H1 (cell line): ENCODE data around the gene APOM. TPM values are rescaled to one million over a fixed set of nuclear protein-coding genes. Genes with fewer than 3 reads are reported as not detected.

Experiments
- ATF2 ChIP-seq: IDR thresholded peaks from 2 replicates; pipeline ENCODE4 v1.6.1; 2012; ENCODE audit warnings: low read length, inconsistent platforms
- PHF8 ChIP-seq: fragments of 200-600 bp; sonication (generic); conservative IDR thresholded peaks from 2 replicates; pipeline ENCODE4 v1.7.1; 2012; ENCODE audit warnings: low read depth, mild to moderate bottlenecking, inconsistent platforms, low read length, moderate library complexity
- POU5F1 ChIP-seq: IDR thresholded peaks from 2 replicates; pipeline ENCODE4 v1.6.1; 2011; ENCODE audit warnings: low read depth, mild to moderate bottlenecking, low read length, moderate library complexity
- polyA plus RNA-seq, 7 experiments: library from polyadenylated mRNA; depleted of rRNA in 3 of 7; stranded (reverse) in 5 of 7; unstranded in 2 of 7; fragments of >200 nt in 5 of 7; fragments of 200-250 nt in 2 of 7; gene quantifications; 1 replicate in 5 of 7; 2 replicates in 1 of 7; 4 replicates in 1 of 7; pipeline versions ENCODE4 v1.2.1 to v1.2.3, GENCODE V29; 2011 to 2013; ENCODE audit warnings: missing spikeins in 2 of 7, mixed read lengths in 2 of 7
- total RNA-seq: library from RNA; stranded (reverse); fragmentation: NEBNext Ultra II Directional; extraction: Animal tissue kit (Norgen Biotek cat#: 25700); gene quantifications from 2 replicates; pipeline ENCODE4 v1.2.1, GENCODE V29; 2021

The APOM gene
- total and polyA plus RNA-seq, 2 of the 8 experiments (the other 6 are each of a cell fraction or from before 2014, with no cell fraction given) = 3.4 to 12.0 TPM

DNA sequence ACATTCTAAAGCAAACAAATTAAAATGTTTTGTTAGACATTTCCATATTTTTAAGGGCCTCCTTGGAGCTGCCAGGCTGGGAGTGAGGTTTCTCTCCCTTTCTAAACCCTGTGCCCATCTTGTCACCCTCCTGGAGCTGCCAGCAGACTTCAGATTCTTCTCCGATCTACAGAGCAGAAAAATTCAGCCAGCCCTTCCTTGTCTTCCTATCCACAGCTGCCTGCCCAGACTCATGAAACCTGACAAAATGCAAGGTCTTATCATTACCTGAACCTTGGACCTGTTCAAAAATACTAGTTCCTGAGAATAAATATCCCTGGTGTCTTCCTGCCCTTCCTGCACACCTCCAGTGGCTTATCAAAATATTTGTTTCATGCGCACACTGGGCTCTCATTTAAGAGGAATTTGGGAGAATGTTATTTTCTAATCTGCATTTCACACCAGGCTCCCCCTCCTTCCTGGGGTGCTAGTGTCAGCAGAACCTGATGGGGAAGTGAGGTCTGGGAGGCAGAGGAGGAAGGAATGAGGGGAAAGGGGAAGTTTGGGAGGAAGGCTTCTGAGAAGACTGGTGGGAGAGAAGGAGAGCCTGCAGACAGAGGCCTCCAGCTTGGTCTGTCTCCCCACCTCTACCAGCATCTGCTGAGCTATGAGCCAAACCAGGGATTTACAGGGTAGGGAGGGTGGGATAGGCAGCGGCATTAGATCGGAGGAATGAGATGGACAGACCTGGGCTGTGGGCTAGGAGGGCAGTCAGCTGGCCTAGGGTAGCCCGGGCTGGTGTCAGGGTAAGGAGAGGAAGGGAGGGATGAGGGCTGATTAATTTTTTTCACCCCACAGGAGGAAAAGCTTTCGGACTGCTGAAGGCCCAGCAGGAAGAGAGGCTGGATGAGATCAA lies 40.8 kb upstream of the APOM start, which contains the start of gene AIF1 (continued):
- no peak for TF ChIP-seq POU5F1
- no peak for TF ChIP-seq PHF8
- no peak for TF ChIP-seq ATF2
